CD4-positive, alpha-beta T cell treated with Interleukin-17A for 1 hour (primary cell): Measurements from ENCODE around the gene ZC3H7A.
"Not testable (repeated sequence)": the region's sequence is repeated elsewhere in the genome, so short reads cannot be mapped to it uniquely, and the experiment has no call there.

Source experiments
- DNase-seq: peaks from one replicate; pipeline ENCODE4 v3.0.0-alpha.2; 2020

The ZC3H7A gene

DNA sequence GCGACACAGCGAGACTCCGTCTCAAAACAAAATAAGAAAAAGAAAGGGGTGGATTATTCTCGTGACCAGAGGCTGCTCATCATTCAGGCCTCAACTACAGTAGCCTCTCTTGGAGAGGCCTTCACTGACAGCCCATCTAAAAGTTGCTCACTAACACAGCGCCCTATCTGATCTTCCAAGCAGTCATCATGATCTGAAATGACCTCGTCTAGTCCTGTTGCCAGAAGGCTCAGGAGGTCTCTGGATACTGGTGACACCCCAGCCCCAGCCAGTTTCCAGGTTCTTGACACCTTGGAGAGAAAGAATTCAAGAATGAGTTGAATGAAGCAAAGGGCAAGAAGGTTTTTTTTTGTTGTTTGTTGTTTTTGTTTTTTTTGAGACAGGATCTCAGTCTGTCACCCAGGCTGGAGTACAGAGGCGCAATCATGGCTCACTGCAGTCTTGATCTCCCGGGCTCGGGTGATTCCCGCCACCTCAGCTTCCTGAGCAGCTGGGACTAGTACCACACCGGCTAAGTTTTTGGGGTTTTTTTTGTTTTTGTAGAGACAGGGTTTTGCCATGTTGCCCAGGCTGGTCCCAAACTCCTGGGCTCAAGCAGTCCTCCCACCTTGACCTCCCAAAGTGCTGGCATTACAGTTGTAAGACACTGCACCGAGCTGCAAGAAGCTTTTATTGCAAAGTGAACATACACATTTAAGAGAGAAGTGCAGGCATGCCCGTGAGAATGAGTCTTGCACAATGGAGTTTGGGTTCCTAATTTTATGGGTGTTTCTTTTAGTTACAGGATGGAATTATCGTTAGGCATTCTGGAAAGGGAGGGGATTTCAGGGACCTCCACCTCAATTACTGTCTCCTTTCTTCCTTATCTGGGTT is 2.7 kb upstream of the ZC3H7A start:
- DNase-seq = peak; percentile 57

DNA sequence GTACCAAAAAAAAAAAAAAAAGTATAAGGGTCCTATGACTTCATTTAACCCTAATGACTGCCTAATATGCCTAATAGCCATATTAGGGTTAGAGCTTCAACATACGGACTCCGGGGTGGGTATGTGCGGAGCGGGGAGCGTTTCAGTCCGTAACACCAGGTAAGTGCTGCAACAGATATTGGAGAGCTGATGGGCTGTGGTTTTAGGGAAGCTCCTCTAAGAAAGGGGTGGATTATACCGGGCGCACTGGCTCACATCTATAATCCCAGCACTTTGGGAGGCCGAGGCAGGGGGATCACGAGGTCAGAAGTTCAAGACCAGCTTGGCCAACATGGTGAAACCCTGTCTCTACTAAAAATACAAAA is 1.9 kb upstream of the ZC3H7A start:
- no peak for DNase-seq

DNA sequence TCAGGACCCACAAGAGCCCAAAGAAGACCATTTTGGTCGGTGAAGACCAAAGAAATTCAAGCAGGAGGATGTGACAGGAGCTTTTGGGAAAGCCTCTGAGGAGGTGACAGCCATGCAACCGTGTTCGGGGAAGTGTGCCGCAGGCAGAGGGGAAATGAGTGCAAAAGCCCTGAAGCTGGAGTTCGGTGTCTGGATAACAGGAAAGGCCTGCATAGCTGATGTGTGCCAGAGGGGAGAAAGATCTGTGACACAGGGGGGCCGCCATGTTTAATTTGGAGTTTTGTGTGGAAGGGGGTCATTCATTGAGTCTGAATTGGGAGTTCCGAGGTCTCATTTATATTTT is 870 bp upstream of the ZC3H7A start:
- no peak for DNase-seq

DNA sequence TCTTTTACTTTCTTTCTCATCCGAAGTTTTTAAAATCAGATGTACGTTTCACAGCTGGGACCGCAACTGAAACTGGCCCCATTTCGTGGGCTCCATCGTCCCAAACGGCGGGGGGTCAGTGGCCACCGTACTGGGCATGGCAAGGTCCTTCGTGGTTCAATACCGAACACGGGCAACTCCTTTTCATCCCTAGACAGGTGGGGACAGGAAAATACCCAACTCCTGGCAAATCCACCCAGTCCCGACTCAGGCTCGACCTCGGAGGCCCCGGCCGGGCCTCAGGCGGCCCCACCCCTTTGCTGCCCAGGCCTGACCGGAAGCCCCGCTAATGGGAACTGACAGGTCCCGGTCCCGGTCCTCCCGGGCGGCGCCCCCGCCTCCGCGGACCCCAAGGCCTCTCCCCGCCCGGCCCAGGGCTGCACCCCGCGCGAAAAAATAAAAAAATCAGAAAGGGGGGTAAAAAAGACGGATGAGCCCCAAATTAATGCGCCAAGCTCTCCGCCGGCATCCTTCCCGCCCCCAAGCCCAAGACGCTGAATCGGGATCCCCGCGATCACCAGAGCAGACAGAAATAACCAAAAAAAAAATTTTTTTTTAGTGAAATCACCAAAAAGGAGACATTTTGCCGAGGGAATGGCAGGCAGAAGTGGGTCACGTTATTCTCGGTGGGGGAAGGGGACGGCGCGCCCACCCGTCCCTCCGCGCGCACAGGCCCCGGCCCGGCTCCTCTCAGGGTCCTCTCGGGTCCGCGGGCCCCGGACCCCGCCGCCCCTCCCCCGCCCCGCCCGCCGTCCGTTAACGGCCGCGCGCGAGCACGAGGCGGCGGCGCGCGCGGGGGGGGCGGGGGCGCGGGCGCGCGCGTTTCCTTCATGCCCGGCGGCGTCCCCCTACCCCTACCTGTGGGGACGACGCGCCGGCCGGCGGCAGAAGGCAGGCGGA is 562 bp downstream of the ZC3H7A start:
- DNase-seq = peak; percentile 53

DNA sequence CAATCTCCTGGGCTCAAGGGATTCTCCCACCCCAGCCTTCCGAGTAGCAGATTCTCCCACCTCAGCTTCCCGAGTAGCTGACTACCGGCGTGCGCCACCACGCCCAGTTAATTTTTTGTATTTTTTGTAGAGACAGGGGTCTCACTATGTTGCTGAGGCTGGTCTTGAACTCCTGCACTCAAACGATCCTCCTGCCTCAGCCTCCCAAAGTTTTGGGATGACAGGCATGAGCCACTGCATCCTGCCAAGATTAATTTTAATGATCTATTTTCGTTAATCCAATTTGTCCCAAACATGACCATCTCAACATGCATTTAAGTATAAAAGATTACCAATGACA is 1.2 kb downstream of the ZC3H7A start:
- DNase-seq = no peak

DNA sequence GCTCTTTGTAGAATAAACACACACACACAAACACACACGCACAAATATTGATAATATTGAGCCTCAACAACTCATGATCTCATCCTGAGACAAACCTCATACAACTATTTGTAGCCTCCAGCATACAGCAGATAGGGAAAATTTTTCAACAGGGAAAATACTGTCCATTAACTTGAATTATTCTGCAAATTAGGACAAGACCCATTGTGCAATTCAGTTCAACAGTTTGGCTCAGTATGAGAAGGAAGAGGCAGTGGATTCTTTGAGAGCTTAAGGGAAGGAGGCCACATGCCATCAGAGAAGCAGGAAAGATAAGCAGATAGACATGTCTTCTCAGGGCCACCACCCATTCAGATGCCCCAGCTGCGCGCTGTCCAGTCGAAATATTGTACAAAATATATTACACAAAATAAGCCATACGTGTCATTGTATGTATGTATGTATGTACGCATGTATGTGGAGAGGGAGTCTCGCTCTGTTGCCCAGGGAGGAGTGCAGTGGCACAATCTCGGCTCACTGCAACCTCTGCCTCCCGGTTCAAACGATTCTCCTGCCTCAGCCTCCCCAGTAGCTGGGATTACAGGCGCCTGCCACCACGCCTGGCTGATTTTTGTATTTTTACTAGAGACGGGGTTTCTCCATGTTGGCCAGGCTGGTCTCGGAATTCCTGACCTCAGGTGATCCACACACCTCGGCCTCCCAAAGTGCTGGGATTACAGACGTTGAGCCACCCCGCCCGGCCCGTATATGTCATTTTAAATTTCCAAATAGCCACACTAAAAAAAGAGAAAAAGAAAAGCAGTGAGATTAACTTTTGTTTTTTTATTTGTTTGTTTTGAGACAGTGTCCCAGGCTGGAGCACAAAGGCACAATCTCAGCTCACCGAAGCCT is 1.8 kb downstream of the ZC3H7A start:
- DNase-seq = no peak

DNA sequence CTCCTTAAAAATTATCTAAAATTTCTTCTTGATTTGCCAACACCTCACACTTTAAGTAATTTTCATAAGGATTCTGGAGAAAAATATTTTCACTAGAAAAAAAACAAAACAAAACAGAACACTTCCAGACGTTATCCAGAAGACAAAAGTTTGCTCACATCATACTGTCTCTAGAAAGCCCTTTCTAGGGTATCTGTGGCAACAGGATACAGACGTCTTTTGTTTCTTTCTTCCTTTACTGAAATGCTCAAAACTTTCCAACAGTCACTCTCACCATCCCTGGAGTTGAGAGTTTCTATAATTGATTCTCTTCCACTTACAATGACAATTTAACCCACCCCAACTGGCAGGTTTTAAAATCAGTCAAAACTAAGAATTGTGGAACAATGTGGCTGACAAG is 2.6 kb downstream of the ZC3H7A start:
- DNase-seq = no peak

DNA sequence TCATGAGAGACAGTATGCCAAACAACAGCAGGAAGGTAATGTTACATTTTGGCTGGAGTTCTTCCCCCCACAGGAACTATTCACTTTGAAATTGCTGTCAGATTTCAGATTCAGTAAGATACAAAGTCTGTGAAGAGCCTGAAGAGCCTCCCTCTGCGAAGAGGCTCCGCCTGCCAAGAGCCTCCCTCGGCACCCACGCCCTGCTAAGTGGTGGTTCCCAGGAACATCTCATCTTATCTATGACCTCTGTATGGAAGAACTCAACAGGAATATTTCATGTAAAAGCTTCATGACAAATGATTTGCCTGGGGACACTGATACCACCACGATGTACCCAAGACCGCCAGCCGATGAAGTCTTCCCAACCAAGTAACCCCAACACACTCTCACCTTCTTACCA is 3.2 kb downstream of the ZC3H7A start:
- no peak for DNase-seq

DNA sequence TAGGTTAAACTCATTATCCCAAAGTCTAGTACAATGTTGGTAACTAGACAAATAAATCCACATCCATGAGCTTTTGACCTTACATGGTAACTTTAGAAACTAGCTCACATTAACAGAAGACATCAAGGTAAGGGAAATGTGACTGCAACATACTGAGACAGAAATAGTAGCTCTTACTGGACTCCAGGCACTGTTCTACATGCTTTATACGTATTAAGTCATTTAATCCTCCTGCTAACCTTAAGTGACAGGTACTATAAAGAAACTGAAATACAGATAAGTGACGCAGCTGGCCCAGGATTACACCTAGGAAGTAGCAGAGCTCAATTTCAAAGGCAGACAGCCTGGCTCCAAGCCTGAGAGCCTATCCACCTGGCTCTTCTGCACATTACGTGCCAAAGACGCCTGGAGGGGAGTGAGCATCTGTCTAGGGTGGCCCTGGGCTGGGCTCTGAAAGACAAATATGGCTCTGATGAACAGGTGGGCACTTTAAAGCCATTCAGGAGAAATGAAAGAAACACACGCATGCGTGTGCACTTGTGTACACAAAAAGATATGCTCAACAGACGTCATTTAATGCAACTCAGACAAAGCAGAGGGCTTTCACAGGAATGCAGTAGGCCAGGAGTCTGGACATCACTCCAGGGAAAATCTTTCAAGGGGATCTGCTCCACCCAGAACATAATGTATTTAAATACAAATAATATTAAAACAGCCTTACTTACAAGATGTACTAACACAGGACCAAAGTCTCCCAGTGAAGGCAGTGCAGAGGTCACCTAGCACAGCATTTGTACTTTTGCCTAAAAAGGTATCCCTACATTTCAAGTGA is 4.4 kb downstream of the ZC3H7A start:
- DNase-seq = peak; percentile 17

DNA sequence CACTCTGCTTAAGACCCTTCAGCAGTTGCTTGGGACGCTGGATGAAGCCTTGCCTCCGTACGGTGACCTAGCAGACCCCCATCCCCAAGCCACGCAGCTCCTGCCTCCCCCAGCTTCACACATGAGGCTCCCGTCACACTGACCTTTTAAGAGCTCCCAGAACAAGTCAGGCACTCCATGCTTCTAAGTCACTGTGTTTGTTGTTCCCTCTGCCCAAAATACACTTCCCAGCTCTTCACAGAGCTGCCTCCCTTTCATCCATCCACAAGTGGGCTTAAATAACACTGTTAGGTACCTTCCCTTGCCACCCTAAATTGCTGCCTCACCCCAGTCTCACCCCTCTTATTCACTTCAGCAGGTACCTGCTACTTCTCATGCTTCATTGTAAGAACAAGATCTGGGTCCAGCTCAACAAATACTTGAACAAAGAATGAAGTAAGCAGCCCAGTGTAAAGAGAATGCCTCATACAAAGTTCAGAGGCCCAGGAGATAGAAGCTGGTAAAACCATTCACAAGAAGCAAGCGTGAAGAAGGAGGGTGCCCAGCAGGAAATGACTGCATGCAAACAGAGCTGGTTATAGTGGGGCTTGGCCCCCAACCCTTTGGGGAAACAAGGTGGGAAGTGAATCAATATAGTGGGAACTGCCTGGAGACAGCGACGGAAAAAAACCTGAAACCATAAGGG is 5.8 kb downstream of the ZC3H7A start:
- no peak for DNase-seq

DNA sequence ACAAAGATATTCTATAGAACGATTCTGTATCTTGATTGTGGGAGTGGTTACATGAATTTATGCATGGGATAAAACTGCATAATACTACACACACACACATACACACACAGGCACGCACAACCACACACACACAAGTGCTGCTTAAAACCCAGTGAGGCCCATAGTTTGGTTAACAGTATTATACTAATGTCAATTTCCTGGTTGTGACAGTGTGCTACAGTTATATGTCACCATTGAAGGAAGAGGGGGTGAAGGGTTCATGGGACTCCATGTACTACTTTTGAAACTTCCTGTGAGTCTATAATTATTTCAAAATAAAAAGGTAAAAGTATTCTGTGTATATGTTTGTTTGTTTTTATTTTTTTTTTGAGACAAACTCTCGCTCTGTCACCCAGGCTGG is 8.1 kb downstream of the ZC3H7A start:
- no peak for DNase-seq

DNA sequence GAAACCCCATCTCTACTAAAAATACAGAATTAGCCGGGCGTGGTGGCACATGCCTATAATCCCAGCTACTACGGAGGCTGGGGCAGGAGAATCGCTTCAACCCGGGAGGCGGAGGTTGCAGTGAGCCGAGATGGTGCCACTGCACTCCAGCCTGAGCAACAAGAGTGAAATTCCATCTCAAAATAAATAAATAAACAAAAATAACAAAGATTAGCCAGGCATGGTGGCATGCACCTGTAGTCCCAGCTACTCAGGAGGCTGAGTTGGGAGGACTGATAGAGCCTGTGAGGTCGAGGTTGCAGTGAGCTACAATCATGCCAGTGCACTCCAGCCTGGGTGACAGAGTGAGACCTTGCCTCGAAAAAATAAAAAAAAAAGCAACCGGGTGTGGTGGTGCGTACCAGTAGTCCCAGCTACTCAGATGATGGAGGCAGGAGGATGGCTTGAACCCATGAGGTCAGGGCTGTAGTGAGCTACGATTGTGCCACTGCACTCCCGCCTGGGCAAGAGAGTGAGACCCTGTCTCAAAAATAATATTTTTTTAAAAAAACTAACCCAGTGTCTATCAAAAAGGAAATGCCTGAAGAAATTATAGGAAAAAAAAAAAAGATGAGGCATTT is 12.0 kb downstream of the ZC3H7A start:
- DNase-seq = not testable (repeated sequence)

DNA sequence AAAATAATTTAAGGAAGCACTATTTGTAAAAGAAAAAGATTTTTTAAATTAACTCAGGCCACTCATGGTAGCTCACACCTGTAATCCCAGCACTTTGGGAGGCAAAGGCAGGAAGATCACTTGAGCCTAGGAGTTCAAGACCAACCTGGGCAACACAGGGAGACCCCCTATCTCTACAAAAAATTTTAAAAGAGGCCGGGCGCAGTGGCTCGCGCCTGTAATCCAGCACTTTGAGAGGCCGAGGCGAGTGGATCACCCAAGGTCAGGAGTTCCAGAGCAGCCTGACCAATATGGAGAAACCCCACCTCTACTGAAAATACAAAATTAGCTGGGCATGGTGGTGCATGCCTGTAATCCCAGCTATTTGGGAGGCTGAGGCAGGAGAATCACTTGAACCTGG is 12.7 kb downstream of the ZC3H7A start:
- not testable (repeated sequence) for DNase-seq

DNA sequence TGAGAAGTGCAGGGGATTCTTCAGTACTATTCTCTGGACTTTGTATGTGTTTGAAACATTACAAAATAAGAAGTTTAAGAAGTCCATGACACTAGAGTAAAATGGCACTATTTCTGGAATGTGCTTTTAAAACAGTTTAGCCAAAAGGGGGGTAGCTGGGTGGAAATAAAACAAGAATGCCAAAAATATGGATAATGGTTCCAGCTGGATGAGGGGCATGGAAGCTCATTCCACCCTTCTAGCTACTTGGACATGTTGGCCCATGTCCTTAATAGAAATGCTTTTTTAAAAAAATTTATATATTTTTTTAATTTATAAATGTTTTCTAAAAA is 13.1 kb downstream of the ZC3H7A start:
- no peak for DNase-seq

DNA sequence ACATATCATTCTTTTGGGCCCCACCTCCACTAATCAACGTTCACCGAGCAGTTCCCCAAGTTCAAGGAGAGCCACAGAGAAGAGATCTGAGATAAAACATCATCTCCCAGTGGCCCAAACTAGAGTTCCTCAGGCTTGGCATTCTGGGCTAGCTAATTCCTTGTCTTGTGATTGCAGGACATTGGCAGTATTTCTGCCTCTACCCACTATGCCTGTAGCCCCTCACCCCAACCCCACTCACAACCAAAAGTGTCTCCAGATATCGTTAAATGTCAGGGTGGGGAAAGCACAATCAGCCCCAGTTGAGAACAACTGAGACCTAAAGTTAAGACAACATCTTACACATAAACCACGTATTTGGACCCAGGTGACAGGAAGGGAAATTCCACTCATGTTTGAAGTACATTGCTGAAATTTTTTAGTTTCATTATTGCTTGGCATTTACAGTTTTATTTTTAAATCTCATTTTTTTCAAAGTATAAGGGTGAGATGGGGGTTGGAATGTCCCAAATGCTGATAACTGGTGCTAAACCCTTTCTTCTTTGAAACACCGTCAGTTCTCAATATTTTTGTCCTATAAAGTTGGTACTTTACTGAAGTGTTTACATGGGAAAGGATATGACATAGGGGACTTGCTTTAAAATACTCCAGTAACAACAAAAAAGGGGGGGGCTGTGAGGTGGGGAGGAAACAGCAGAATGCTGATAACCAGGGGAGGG is 13.6 kb downstream of the ZC3H7A start:
- DNase-seq = peak; percentile 90

DNA sequence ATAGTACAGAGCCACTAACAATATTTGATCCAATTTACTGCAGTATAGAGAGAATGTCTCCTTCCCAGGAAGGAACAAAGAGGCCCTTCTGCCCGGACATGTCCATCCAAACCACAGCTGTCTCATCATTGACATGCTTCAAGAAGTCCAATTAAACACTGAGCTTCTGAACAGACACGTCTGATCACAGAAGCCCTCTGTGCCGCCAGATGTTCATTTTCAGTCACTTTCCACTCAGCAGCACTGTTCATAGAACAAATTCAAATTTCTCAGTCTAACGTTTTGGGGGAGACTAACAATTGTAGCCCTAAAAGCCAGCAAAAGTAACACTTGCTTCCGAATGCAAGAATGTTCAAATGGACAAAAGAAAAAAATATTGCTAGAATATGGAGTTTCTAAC is 15.3 kb downstream of the ZC3H7A start:
- DNase-seq = no peak

DNA sequence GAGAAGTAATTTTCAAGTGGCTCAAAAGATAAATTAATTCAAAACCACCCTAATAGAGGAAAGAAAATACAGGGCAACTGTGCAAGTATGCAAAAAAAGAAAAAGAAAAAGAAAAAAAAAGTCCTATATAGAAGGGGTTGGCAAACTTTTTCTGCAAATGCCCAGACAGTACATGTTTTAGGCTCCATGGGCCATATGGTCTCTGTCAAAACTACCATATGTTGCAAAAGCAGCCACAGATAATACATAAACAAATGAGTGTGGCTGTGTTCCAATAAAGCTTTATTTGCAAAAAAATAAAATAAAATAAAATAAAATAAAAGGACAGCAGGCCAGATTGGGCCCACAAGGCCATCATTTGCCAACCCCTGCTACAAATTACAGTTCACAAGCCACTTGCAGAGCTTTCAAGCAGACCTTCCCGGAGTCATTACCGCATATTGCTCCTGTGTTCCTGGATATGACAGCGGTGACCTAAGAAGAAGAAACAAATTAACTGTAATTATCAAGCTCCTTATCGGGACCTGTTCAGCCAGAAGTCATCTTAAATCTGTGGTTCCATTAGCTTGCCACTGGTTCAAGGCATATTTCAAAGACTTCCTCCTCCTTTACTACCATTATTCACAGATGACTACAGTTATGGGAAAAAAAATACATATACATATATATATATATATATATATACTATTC is 15.9 kb downstream of the ZC3H7A start:
- DNase-seq = no peak

DNA sequence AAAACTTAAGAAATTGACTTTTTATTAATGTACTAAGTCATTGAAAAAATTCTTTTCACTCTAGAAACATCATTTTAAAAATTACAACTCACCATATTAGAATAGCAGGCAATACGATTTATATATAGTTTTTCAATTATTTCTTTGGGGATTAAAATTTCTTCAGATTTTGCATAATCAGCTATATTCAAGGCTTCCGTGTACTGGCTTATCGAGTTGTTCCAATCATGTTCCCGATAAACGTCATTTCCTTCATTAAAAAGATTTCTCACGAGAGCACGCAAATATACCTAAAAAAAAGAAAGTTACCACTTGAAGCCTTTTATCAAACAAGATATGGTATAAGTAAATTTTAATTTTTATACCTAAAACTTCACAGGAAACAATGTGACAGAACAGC is 18.0 kb downstream of the ZC3H7A start:
- no peak for DNase-seq

DNA sequence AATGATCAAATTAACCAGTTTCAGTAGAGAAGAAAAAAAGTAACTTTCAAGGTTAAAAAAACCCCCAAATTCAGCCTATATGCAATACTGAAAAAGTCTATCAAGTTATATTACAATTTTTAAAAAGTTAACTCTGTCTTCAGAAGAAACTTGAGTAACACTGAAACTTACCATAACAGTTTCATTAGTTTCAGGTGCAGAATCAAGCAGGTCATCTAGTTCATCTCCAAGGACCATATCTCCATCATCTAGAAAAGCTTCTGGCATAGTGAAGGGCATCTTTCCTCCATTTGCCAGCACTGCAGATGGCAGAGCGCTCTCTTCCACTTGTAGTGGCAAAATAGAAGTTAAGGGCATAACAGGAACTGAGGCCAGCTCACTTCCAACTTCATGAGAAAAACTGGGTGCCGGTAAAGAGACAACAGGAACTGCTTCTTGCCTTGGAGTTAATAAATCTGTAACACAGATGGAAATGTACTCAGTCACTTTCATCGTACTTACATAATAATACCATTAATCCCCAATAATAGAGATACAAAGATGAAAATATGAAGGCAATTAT is 22.9 kb downstream of the ZC3H7A start:
- DNase-seq = no peak

DNA sequence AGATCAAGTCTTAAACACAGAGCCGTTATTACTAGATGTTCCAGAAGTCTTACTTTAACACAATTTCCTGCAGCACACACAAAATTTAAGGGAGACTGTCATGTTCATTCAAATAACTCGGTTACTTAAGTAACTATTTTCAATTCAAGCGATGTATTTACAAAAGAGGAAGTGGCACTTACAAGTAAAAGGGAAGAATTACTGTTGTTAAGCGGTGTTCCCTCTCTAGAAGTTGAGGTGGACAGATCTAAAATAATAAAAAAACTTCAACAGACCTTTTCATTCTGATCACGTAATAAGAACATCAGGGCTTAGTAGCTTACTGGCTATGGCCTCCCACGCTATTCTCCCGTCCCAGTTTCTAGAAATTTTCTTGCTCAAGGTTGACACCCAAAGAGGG is 28.2 kb downstream of the ZC3H7A start:
- no peak for DNase-seq
